Measurements from ENCODE around the gene MYH1.

Gene MYH1

GRCh38 chr17:10474536-10474935 lies 43.8 kb downstream of the MYH1 start:
- no peak for DNase-seq (ENCODE audit: low read depth in 1 of 2, low spot score in 1 of 2)
- no peak overlapping the region for H3K27ac ChIP-seq (replicated peaks)
- H3K27me3 ChIP-seq (ENCODE audit: insufficient read depth, poor library complexity, severe bottlenecking) = no peaks in the 10 kb centered on the region
- no peak overlapping the region for H3K4me3 ChIP-seq (replicated peaks; ENCODE audit: insufficient read depth, low read length)
- TF ChIP-seq POLR2AphosphoS5 (IDR thresholded peaks at IDR 0.05; ENCODE audit: low read depth) = no peak
- TF ChIP-seq SPI1 (IDR thresholded peaks at IDR 0.05; ENCODE audit: borderline replicate concordance, low read depth) = no peak
- no peak for TF ChIP-seq CTCF (IDR thresholded peaks at IDR 0.05; ENCODE audit: insufficient read depth, low read length)
- TF ChIP-seq, protein P1, sequence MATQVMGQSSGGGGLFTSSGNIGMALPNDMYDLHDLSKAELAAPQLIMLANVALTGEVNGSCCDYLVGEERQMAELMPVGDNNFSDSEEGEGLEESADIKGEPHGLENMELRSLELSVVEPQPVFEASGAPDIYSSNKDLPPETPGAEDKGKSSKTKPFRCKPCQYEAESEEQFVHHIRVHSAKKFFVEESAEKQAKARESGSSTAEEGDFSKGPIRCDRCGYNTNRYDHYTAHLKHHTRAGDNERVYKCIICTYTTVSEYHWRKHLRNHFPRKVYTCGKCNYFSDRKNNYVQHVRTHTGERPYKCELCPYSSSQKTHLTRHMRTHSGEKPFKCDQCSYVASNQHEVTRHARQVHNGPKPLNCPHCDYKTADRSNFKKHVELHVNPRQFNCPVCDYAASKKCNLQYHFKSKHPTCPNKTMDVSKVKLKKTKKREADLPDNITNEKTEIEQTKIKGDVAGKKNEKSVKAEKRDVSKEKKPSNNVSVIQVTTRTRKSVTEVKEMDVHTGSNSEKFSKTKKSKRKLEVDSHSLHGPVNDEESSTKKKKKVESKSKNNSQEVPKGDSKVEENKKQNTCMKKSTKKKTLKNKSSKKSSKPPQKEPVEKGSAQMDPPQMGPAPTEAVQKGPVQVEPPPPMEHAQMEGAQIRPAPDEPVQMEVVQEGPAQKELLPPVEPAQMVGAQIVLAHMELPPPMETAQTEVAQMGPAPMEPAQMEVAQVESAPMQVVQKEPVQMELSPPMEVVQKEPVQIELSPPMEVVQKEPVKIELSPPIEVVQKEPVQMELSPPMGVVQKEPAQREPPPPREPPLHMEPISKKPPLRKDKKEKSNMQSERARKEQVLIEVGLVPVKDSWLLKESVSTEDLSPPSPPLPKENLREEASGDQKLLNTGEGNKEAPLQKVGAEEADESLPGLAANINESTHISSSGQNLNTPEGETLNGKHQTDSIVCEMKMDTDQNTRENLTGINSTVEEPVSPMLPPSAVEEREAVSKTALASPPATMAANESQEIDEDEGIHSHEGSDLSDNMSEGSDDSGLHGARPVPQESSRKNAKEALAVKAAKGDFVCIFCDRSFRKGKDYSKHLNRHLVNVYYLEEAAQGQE (IDR thresholded peaks at IDR 0.05; ENCODE audit: insufficient replicate concordance, low read depth) = no peak
- TF ChIP-seq GABPA (IDR thresholded peaks at IDR 0.05; ENCODE audit: low read depth) = no peak

GRCh38 chr17:10471858-10472257 lies 46.5 kb downstream of the MYH1 start:
- H3K27ac ChIP-seq (replicated peaks) = no peak overlapping the region
- no peaks in the 10 kb centered on the region for H3K27me3 ChIP-seq (ENCODE audit: insufficient read depth, poor library complexity, severe bottlenecking)
- no peak overlapping the region for H3K4me3 ChIP-seq (replicated peaks; ENCODE audit: insufficient read depth, low read length)
- DNase-seq (ENCODE audit: low read depth in 1 of 2, low spot score in 1 of 2) = no peak
- TF ChIP-seq SPI1 (IDR thresholded peaks at IDR 0.05; ENCODE audit: borderline replicate concordance, low read depth) (no peak), POLR2AphosphoS5 (IDR thresholded peaks at IDR 0.05; ENCODE audit: low read depth) (no peak), GABPA (IDR thresholded peaks at IDR 0.05; ENCODE audit: low read depth) (no peak), CTCF (IDR thresholded peaks at IDR 0.05; ENCODE audit: insufficient read depth, low read length) (no peak)
- TF ChIP-seq, protein P1 (IDR thresholded peaks at IDR 0.05; ENCODE audit: insufficient replicate concordance, low read depth) = no peak

GRCh38 chr17:10469459-10469858 lies 48.9 kb downstream of the MYH1 start, which contains the start of gene MYH4:
TSS of gene MYH4 (minus strand) at chr17:10469559. CDS start at chr17:10466745, 2,814 bp downstream.
- TF ChIP-seq SPI1 (IDR thresholded peaks at IDR 0.05; ENCODE audit: borderline replicate concordance, low read depth) (no peak), GABPA (IDR thresholded peaks at IDR 0.05; ENCODE audit: low read depth) (no peak), POLR2AphosphoS5 (IDR thresholded peaks at IDR 0.05; ENCODE audit: low read depth) (no peak), CTCF (IDR thresholded peaks at IDR 0.05; ENCODE audit: insufficient read depth, low read length) (no peak)
- TF ChIP-seq, protein P1 (IDR thresholded peaks at IDR 0.05; ENCODE audit: insufficient replicate concordance, low read depth) = no peak
- Histone ChIP-seq H3K27me3 (ENCODE audit: insufficient read depth, poor library complexity, severe bottlenecking) (no peaks in the 10 kb centered on the region), H3K27ac (replicated peaks) (no peak within 1 kb of the TSS), H3K4me3 (replicated peaks; ENCODE audit: insufficient read depth, low read length) (no peak within 1 kb of the TSS)
- no peak for DNase-seq (ENCODE audit: low read depth in 1 of 2, low spot score in 1 of 2)
